NB4 (cell line): Measurements from ENCODE around the gene NME5.

Experiments
- MYC ChIP-seq: IDR thresholded peaks from 2 replicates; pipeline ENCODE4 v1.6.1; 2011; ENCODE audit warnings: low read depth, low read length
- POLR2A ChIP-seq: IDR thresholded peaks from 2 replicates; pipeline ENCODE4 v1.6.1; 2011; ENCODE audit warnings: mild to moderate bottlenecking; ENCODE audit not compliant: insufficient read length; ENCODE audit errors: extremely low read depth
- TF ChIP-seq, protein P1 (sequence below): IDR thresholded peaks from 2 replicates; pipeline ENCODE4 v1.6.1; 2011; ENCODE audit warnings: low read depth, low read length
- TF ChIP-seq, protein P2 (sequence below): IDR thresholded peaks from one replicate; pipeline ENCODE4 v1.5.1; 2012; ENCODE audit warnings: low read depth, low read length

DNA sequence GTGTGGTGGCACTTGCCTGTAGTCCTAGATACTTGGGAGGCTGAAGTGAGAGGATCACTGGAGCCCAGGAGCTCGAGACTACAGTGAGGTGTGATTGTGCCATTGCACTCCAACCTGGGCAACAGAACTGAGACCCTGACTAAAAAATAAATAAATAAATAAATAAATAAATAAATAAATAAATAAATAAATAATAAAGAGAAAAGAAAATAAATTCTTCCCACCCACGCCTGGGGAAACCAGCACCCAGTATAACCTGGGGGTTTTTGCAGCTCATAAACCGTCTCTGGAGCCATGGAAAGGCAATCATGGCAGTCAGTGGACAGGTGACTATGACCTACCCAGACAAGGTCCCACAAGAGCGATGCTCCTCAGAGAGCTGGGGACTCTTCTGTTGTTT is 47.5 kb downstream of the NME5 start:
- TF ChIP-seq, protein P1, sequence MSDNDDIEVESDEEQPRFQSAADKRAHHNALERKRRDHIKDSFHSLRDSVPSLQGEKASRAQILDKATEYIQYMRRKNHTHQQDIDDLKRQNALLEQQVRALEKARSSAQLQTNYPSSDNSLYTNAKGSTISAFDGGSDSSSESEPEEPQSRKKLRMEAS: no peak
- TF ChIP-seq POLR2A (no peak), MYC (no peak)
- TF ChIP-seq, protein P2, sequence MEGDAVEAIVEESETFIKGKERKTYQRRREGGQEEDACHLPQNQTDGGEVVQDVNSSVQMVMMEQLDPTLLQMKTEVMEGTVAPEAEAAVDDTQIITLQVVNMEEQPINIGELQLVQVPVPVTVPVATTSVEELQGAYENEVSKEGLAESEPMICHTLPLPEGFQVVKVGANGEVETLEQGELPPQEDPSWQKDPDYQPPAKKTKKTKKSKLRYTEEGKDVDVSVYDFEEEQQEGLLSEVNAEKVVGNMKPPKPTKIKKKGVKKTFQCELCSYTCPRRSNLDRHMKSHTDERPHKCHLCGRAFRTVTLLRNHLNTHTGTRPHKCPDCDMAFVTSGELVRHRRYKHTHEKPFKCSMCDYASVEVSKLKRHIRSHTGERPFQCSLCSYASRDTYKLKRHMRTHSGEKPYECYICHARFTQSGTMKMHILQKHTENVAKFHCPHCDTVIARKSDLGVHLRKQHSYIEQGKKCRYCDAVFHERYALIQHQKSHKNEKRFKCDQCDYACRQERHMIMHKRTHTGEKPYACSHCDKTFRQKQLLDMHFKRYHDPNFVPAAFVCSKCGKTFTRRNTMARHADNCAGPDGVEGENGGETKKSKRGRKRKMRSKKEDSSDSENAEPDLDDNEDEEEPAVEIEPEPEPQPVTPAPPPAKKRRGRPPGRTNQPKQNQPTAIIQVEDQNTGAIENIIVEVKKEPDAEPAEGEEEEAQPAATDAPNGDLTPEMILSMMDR: no peak
